GM19043 (cell line): ENCODE results near the gene JMJD6.
"Not testable (repeated sequence)": the region's sequence is repeated elsewhere in the genome, so short reads cannot be mapped to it uniquely, and the experiment has no call there.

Source experiments
- ATAC-seq: cut with Tn5 transposase; IDR thresholded peaks from one replicate; pipeline ENCODE4 v1.9.1; 2021; ENCODE audit warnings: low read depth; ENCODE audit not compliant: unreplicated experiment

The JMJD6 gene

DNA sequence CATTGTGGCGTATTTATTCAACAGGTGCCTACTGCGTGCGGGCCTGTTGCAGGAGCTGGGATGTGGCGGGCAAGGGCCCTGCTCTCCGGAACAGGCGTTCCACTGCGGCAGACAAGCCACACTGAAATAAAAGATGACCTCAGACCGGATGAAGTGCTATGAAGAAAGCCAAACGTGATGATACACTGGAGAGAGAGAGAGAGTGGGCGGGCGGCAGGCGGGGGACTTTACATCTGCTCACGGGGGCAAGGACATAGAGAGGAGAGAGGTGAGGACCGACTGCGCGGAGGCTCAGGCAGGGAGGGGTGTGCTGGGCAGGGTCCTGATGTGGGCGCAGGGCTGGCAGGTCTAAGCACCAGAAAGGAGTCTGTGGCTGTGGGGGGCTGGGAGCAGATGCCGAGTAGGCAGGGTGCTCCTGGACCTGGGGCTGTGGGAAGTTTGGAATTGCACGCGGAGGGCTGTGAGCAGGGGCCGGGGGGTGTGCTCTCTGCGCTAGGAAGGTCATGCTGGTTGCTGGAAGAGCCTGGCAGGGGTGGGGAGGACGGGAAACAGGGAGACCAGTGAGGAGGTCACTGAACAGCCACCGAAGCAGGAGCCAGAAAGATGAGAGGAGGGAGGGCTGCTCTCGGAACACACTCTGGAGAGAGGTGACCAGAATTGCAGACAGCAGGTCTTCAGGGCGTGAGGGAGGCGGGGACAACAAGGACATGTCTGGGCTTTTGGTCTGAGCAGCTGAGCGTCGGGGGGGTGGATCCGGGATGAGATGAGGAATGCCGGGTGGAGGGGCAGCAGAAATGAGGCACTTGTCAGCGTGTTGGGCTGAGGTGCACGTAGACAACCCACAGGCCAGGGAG is 25.6 kb downstream of the JMJD6 start:
- no peak for ATAC-seq

DNA sequence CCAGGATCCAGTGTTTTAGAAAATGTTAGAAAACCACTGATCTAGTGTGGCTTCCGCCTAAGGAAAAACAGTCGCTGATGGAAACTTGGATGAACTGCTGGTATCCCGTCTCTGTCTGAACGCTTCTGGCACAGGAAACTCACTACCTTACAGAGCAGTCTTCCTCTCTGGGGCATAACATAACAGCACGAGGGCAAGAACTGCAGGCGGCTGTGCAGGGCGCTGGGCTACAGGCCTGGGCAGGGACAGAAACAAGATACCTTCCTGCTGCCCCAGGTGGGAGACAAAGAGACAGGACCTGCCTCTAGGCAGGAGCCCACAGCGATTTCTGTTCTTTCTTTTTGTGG is 26.2 kb downstream of the JMJD6 start:
- no peak for ATAC-seq

DNA sequence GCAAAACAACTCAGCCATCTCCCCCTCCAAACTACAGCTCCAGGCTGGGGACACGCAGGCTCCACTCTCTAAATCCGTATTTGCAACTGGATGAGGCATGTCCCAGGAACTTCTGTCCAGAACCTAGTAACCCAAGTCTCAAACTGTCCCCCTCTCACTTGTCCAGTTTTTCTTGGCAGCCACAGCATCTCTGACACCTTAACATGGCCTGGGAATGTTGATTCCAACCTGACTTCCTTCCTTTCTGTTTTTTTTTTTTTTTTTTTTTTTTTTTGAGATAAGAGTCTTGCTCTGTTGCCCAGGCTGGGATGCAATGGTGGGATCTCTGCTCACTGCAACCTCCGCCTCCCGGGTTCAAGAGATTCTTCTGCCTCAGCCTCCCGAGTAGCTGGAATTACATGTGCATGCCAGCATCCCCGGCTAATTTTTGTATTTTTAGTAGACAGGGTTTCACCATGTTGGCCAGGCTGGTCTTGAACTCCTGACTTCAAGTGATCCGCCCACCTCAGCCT is 27.9 kb downstream of the JMJD6 start:
- not testable (repeated sequence) for ATAC-seq

DNA sequence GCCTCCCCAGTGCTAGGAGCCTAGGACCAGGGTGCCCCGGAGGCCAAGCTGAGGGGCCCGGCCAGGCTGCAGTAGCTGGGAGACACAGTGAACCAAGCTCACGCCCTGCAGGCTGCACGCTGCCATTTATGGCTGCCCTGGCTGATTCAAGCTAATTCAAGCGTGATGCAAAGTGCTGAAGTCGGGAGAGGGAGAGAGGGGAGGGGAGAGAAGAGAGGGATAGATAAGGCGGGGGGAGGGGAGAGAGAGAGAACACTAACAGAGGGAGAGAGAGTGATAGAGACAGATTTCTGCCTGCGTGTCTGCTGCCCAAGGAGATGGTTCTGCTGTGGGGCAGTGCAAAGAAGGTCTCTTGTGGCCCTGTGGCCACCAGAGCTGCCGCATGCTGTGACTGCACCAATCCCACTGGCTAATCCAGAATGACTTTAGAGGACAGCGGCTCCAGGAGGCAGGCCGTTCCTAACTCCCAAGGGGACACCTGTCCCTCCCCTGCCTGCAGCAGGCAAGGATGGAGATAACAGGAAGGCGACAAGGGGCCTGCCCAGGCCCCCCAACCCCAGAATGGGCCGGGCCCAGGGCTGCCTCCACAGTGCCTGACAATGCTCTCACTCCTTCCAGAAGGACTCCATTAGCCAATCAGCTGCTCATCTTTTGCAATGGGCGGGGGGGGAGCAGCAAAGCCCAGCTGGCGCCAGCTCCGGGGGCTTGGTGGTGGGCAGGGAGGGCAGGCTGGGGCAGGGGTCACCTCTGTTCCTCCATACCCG is 28.5 kb downstream of the JMJD6 start:
- no peak for ATAC-seq

DNA sequence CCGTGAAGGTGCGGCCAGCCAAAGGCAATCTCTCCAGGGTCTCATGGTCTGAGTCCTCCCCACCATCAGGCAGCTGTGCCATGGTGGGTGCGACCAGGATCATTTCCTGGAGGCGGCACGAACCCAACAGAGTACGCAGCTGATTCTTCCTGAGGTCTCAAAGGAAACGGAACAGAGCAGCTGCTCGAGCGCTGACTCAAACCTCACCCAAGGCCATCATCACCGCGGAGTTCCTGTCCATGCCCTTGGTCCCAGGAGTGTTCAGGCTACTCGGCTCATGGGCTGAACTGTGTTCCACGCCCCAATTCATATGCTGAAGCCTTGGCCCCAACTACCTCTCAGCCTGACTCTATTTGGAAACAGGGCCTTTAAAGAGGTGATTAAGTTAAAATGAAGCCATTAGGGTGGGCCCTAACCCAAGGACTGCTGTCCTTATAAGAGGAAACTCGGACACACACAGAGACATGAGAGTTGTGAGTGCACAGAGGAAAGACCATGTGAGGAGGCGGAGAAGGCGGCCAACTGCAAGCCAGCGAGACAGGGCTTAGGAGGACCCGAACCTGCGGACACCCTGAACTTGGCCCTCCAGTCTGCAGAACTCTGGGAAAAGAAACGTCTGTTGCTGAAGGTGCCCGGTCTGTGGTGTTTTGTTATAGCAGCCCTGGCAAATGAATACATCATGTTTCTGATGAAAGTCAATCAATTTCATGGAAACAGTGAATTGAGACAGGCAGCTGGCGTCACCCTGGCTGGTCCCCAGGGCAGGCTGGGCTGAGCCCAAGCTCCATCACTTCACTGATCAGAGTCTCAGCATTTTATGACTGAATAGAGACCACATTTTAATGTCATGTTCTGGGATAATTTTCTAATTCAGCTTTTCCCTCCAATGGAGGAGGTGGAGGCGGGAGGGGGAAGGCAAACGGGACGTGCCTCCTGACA is 29.4 kb downstream of the JMJD6 start:
- ATAC-seq = no peak

DNA sequence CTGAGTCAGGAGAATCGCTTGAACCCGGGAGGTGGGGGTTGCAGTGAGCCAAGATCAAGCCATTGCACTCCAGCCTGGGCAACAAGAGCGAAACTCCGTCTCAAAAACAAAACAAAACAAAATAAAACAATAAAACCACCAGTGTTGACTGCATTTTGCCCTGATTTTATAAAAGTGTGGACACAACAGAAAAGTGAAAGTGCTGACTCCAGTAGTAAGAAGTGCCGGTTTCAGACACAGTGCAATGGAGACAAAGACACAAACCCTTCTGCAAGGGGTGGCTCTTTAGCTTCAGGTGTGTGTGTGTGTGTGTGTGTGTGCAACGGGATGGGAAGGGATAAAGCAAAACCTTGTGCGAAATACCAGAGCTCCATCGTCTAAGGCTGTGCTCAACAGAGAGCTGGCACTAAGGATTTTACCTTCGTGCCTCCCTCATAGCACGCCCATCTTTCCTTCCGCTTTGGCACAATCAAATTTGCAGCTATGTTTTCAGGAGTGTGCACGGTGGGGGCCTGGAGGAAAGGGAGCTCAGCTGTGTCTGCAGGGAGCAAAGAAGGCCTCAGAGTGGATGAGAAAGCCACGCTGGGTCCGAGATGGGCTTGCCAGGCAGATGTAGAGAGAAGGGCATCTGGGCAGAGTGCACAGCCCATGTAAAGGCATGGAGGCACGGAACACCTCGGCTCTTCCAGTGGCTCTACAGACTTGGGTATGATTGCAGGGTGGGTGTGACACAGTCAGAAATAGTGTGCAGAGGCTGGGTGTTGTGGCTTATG is 31.2 kb downstream of the JMJD6 start:
- no peak for ATAC-seq

DNA sequence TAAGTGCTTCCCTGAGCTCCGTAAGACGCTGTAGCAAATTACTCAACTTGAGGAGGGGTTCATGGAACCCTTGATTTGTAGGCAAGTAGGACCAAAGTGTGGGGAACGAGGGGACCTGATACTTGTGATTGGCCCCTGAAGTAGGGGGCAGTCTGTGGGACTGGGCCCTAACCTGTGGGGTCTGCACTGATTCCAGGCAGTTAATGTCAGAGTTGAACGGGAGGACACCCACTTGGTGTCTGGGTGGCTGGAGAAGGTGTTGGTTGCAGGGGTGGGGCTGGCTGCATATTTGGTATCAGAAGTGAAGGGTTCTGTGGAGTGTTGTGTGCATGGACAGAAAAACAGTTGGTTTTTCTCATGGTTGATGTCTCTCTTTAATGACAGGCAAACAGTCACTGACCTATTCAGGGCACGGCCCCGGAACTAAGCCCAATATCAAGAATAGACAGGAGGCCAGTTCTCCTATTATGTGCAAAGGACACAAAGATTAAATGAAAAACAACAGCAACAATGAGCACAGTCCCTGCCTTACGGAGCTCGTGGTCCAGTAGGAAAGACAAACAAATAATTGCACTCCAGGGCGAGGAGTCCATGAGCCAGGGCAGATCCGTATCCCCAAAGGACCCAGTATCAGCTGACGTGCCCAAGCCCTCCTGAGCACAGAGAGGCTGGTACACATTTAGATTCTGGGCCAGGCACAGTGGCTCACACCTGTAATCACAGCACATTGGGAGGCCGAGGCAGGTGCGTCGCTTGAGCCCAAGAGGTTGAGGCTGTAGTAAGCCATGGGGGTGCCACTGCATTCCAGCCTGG is 34.8 kb downstream of the JMJD6 start:
- no peak for ATAC-seq

DNA sequence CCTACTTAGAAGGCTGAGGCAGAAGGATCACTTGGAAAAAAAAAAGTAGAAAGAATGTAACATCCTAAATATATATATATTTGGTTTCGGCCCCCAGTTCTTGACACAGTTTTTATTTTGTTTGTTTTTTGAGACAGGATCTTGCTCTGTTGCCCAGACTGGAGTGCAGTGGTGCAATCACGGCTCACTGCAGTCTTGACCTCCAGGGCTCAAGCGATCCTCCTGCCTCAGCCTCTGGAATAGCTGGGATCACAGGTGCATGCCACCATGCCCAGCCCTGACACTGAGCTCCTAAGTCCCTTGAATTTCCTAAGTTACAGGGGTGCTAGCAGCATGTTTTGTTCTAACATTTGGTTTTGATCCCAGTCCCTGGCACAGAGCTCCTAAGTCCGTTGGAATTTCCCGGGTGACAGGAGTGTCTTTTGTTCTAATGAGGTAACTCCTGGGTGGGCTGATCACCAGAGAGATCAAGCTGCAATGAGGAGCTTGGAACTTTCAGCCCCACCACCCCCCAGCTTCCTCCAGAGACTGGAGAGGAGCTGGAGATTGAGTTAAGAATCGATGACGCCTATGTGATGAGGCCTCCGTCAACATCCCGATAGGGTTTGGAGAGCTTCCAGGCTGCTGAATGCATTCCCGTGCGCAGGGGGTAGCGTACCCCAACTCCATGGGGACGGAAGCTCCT is 35.7 kb downstream of the JMJD6 start:
- no peak for ATAC-seq

DNA sequence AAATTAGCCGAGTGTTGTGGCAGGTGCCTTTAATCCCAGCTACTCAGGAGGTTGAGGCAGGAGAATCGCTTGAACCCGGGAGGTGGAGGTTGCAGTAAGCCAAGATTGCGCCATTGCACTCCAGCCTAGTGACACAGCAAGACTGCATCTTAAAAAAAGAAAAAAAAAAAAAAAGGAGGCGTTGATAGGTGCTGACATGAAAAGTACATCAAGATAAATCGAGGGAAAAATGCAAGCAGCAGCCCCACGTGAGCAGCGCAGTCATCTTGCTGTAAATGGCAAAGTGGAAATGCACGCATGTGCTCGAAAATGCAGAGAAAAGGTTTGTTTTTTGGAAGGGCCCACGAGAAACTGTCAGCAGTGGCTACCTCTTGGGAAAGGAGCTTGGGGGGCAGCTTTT is 36.5 kb downstream of the JMJD6 start:
- no peak for ATAC-seq

DNA sequence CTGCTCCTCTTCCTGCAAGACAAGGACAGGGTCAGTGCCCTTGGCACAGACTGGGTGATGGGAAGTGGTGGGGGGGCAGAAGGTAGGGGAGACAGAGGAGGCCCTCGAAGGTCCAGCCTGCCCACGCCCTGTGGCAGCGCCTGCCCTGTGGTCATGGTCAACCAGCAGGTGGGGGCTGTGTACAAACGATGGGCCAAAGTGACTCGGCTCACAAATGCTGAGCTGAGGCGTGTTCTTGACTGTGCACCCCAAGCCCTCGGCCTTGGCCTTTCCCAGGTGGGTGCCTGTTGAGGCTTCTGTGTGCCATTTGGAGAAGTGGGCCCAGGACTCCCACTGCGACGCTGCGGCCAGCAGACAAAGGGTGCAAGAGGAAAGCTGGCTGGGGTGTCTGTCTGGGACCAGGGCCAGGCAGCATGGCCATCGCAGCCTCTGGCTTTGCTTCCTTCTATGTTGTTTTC is 38.2 kb downstream of the JMJD6 start:
- ATAC-seq = no peak

DNA sequence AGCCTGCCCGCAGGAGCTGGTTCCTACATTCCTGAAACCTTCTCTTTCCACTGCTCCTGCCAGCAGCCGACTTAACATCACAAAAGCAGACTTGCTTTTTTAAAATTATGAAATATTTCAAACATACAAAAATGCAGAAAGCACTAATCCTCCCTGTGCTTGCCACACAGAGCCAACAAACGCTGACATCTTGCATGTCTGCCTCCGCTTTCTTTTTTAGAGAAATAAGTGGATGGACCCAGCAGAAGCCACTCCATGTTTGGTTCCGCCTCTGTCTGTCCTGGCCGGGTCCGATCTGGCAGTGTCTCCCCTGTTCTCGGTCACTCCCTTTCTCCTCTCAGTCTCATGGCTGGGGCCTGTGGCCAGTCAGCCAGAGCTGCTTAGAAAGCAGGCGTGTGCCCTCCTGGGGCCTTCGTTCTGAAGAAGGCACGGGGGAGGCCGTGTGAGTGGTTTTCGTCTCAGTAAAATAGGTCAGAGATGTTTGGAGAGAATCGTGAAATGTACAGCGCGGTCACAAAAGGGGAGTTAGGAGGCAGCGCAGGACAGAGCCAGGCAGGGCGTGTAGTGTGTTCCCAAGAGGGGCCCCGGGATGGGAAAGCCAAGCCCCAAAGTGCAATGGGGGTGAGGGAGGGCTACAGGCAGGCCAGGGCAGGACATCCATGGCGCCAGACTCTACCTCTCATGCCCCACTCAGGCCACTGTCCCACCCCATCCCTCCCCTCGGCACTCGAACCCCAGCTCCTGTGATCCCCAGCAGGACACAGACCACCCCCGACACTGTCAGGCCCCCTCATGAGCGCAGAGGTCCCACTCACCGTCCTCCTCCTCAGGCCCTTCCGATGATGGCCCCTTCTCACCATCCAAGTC is 38.9 kb downstream of the JMJD6 start:
- ATAC-seq = no peak

DNA sequence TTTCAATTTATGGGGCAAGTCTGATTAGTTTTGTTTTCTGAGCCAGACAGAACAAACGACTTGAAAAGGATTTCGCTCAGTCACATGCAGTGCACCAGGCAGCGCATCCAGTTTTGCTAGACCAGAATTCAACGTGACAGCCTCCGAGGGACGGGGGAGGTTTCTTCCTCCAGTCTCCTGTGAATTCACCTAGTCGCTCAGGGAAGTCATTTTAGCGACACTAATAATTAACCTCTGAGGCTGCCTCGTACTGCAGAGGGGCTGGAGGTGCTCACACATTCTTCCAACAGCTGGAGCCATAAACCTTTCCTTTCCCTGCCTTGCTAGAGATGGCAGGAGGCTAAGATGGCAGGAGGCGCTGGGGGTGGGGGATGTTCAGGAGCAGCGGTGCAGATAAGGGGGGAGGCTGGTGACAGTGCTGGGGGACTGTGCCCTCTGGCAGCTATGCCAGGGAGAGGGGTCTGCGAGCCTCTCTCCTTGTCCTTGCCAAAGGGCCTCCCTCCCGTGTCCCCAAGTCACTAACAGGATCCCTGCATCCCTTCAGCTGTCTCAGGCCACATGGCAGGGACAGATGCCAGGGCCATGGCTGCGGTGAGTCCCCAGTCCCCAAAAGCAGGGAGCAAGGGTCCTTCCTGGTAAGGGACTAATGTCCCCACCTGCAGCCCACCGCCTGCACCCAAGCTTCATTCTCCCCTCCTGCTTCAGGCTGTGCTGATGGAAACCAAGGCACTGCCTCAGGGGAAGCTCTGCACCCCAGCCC is 39.7 kb downstream of the JMJD6 start:
- ATAC-seq = no peak

DNA sequence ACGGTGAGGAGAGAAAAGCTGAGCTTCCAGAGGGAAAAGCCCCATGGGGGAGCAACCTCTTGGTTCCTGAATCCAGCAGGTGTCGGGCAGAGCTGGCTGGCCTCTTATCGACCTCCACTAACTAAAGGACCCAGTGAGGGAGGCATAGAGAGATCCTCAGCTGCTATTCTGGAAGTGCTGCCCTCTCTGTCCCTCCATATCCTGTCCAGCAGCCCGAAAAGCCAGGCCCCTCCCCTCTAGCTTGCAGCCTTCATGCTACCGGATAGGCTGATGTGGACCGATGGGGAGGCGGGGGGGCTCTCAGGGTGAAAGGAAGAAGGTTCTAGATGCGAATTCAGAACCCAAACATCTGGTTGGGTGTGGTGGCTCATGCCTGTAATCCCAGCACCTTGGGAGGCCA is 40.6 kb downstream of the JMJD6 start:
- no peak for ATAC-seq

DNA sequence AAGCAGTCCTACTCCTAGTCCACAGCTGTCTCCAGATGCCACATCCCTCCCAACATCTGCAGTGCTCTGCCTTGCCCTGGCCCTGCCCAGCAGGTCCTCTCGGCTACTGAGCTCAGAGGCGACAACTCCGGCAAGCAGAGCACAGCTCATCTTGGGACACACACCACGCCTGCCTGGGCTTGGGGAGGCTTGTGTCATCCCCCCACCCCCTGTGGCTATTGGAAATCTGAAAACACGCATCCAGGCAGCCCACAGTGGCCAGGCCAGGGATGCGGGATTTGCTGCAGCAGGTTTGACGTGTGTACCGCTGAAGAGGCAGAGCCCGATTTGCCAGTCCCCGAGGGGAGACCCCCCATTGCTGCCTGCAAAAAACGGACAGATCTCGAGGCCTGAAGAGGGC is 41.0 kb downstream of the JMJD6 start:
- ATAC-seq = no peak

DNA sequence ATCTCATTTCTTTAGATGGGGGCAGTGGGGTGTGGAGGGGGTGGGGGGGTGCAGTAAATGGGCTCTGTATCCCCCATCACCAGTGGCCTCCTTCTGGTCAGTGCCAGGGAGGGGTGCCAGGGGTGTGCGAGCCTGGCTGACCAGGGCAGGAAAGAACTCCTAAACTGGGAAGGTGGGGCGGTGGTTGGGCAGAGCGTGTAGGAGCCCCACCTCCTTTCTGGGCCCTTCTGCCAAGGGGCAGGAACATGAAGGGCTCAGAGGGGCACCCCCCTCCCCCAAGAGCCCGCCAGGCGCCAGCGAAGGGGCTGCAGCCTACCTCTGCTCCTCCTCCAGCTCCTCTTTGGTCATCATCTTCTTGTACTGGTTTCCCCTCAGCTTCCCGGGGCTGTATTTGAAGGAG is 41.6 kb downstream of the JMJD6 start:
- no peak for ATAC-seq

DNA sequence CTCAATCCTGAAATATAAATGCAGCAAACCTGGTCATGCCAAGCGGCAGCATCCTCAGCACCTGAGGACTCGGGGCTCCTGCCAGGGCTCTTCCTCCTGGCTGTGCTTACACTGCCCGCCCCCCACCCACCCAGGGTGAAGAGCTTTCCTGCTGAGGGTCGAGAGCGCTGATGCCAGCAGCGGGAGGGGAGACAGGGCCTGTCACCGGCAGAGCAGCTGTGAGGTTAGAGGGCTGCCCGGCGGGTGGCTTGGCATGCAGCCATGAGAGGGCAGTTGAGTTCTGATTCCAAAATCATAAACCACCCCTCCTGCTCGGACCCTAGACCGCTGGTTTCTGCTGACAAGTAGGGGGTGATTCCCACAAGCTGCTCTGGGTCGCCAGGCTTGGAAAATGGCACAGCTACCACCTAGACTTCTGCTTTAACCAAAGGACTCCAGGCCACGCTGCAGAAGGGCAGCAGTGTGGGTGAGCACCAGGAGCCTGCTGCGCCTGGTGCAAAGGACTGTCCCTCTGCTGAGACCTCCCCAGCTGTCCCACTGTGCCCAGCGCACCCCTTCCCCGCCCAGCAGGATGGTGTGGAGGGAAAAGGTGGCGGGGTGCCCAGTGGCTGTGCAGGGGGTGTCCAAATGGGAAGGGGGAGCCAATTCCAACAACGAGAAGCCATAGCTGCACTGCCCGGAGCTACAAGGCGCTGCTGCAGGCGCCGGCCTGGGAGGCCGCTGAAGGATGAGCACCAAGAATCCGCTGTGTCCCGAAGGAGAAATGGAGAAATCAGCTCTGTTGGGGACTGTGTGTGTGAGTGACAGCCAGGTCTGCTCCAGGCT is 42.3 kb downstream of the JMJD6 start:
- no peak for ATAC-seq
